MM.1S (cell line): ENCODE measurements around the gene RASIP1.

ENCODE experiments used
- DNase-seq: peaks from one replicate; pipeline ENCODE4 v3.0.0-alpha.2; 2015
- H2AFZ ChIP-seq: fragments of 300-600 bp; sonication (generic); 2 replicates; pipeline ENCODE4 v1.6.0; 2016; ENCODE audit warnings: antibody characterized with exemption, low read length
- H3F3A ChIP-seq: fragments of 300-600 bp; sonication (generic); 2 replicates; pipeline ENCODE4 v1.6.1; 2016; ENCODE audit warnings: mild to moderate bottlenecking, antibody characterized with exemption, low read length, moderate library complexity, mixed read lengths; ENCODE audit not compliant: insufficient read depth
- H3K27ac ChIP-seq: fragments of 300-600 bp; sonication (generic); 2 replicates; pipeline ENCODE4 v1.5.1; 2016; ENCODE audit warnings: mild to moderate bottlenecking, low read length
- H3K27me3 ChIP-seq: fragments of 300-600 bp; sonication (generic); replicated peaks from 2 replicates; pipeline ENCODE4 v1.6.0; 2016; ENCODE audit warnings: low read length; ENCODE audit not compliant: insufficient read depth
- H3K36me3 ChIP-seq: fragments of 300-600 bp; sonication (generic); replicated peaks from 2 replicates; pipeline ENCODE4 v1.6.1; 2016; ENCODE audit warnings: mild to moderate bottlenecking, low read length, mixed read lengths; ENCODE audit not compliant: insufficient read depth
- H3K4me1 ChIP-seq: fragments of 300-600 bp; sonication (generic); 2 replicates; pipeline ENCODE4 v1.6.1; 2016; ENCODE audit warnings: low read length, mixed read lengths
- H3K4me2 ChIP-seq: fragments of 300-600 bp; sonication (generic); 2 replicates; pipeline ENCODE4 v1.6.0; 2016; ENCODE audit warnings: low read depth, low read length
- H3K4me3 ChIP-seq: fragments of 300-600 bp; sonication (generic); 2 replicates; pipeline ENCODE4 v1.5.1; 2016; ENCODE audit warnings: low read length, mixed read lengths
- H3K79me2 ChIP-seq: fragments of 300-600 bp; sonication (generic); 2 replicates; pipeline ENCODE4 v1.6.1; 2016; ENCODE audit warnings: mixed run types, low read length, mixed read lengths
- H3K9ac ChIP-seq: fragments of 300-600 bp; sonication (generic); 2 replicates; pipeline ENCODE4 v1.6.1; 2016; ENCODE audit warnings: low read length, mixed read lengths
- H3K9me2 ChIP-seq: fragments of 300-600 bp; sonication (generic); replicated peaks from 2 replicates; pipeline ENCODE4 v1.6.1; 2016; ENCODE audit warnings: mild to moderate bottlenecking, low read length, mixed read lengths; ENCODE audit not compliant: insufficient read depth
- H3K9me3 ChIP-seq: fragments of 300-600 bp; sonication (generic); replicated peaks from 2 replicates; pipeline ENCODE4 v1.6.1; 2016; ENCODE audit warnings: mild to moderate bottlenecking, low read length, mixed read lengths; ENCODE audit not compliant: insufficient read depth
- H4K20me1 ChIP-seq: fragments of 300-600 bp; sonication (generic); 2 replicates; pipeline ENCODE4 v1.6.1; 2016; ENCODE audit warnings: mild to moderate bottlenecking, low read length, moderate library complexity, mixed read lengths; ENCODE audit not compliant: insufficient read depth
- EZH2 ChIP-seq: fragments of 300-600 bp; sonication (generic); optimal IDR thresholded peaks from 2 replicates; pipeline ENCODE3; 2017; ENCODE audit warnings: low read depth, mild to moderate bottlenecking, antibody characterized with exemption, low read length, mixed read lengths
- EZH2phosphoT487 ChIP-seq: fragments of 300-600 bp; sonication (generic); IDR thresholded peaks from 2 replicates; pipeline ENCODE4 v1.6.1; 2018; ENCODE audit warnings: antibody characterized with exemption, low read length
- TF ChIP-seq, protein P1 (sequence below): fragments of 300-600 bp; sonication (generic); IDR thresholded peaks from 2 replicates; pipeline ENCODE4 v1.5.1; 2016; ENCODE audit warnings: antibody characterized with exemption, low read length, mixed read lengths

RASIP1 gene

DNA sequence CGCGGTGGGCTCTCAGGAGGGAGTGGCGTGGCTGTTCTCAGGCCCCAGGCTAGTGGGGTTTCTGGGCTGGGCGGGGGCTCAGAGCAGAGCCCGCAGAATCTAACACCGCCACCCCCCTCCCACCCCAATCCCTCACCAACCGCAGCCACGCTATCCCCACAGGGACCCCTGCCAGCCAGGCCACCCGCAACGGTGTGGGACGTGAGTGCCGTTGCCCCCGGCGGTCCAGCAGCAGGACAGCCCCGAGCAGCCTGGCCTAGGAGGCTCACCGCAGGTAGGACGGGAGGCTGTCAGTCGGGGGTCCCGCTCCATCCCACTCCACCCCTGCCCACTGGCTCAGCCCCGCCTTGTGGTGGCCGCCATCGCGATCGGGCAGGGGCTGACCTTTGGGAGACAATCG is 67.4 kb downstream of the RASIP1 start, which contains the start of gene NTN5:
Gene NTN5 (minus strand): TSS at position 24 of the 400 bp plus-strand sequence. CDS start 2,031 bp downstream, outside the sequence.
- DNase-seq: no peak
- no peak within 1 kb of the TSS for H3K27ac ChIP-seq

DNA sequence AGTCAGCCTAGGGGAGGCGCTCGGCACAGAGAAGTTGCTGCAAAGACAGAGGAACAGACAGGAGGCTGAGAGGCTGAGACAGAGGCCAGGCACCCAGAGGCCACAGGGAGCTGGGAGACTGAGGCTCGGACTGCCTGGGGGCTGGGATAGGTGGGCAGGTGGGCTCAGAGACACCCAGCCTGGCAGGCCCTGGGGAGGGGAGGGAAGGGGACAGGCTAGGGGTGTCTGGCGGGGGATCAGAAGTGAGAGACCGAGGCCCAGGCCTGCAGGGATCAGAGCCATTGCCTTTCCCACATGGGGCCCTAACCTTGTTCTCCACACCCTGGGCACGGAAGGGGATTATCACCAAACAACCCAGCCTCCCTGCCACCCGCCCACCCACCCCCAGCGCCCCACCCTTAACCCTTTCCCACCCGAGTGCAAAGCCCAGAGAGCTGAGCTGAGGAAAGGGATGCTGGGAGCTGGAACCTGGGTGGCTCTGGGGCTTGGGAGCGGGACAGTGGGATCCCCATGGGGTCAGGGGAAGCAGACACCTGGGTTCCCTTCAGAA is 68.9 kb downstream of the RASIP1 start:
- no peak overlapping the region for H3K9ac ChIP-seq
- TF ChIP-seq EZH2phosphoT487 (no peak), EZH2 (no peak)
- TF ChIP-seq, protein P1, sequence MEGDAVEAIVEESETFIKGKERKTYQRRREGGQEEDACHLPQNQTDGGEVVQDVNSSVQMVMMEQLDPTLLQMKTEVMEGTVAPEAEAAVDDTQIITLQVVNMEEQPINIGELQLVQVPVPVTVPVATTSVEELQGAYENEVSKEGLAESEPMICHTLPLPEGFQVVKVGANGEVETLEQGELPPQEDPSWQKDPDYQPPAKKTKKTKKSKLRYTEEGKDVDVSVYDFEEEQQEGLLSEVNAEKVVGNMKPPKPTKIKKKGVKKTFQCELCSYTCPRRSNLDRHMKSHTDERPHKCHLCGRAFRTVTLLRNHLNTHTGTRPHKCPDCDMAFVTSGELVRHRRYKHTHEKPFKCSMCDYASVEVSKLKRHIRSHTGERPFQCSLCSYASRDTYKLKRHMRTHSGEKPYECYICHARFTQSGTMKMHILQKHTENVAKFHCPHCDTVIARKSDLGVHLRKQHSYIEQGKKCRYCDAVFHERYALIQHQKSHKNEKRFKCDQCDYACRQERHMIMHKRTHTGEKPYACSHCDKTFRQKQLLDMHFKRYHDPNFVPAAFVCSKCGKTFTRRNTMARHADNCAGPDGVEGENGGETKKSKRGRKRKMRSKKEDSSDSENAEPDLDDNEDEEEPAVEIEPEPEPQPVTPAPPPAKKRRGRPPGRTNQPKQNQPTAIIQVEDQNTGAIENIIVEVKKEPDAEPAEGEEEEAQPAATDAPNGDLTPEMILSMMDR: no peak
- H3F3A ChIP-seq: no peaks in the 10 kb centered on the region
- no peak overlapping the region for H3K27ac ChIP-seq
- no peak for DNase-seq
- H3K4me3 ChIP-seq: no peak overlapping the region
- no peak overlapping the region for H3K4me2 ChIP-seq
- H3K9me3 ChIP-seq: no peaks in the 10 kb centered on the region
- H2AFZ ChIP-seq: no peak overlapping the region
- H3K36me3 ChIP-seq: no peaks in the 10 kb centered on the region
- H3K79me2 ChIP-seq: no peaks in the 10 kb centered on the region
- peaks cover 57% of the 10 kb centered on the region for H3K27me3 ChIP-seq
- no peaks in the 10 kb centered on the region for H3K4me1 ChIP-seq
- no peaks in the 10 kb centered on the region for H3K9me2 ChIP-seq
- H4K20me1 ChIP-seq: no peaks in the 10 kb centered on the region

More for the DNA sequence above, 67.4 kb downstream of the RASIP1 start, which contains the start of gene NTN5:
- Histone ChIP-seq H3F3A (no peaks in the 10 kb centered on the region), H3K4me2 (no peak within 1 kb of the TSS), H3K4me3 (no peak within 1 kb of the TSS), H3K36me3 (no peaks in the 10 kb centered on the region), H3K9me3 (no peaks in the 10 kb centered on the region), H3K9ac (no peak within 1 kb of the TSS), H3K27me3 (peaks cover 64% of the 10 kb centered on the region), H3K4me1 (no peaks in the 10 kb centered on the region; the same call in 1 of the 2 replicates), H3K79me2 (no peaks in the 10 kb centered on the region), H4K20me1 (no peaks in the 10 kb centered on the region), H2AFZ (no peak within 1 kb of the TSS), H3K9me2 (no peaks in the 10 kb centered on the region)
- no peak for TF ChIP-seq EZH2phosphoT487
- TF ChIP-seq EZH2: no peak
- TF ChIP-seq, protein P1: no peak

DNA sequence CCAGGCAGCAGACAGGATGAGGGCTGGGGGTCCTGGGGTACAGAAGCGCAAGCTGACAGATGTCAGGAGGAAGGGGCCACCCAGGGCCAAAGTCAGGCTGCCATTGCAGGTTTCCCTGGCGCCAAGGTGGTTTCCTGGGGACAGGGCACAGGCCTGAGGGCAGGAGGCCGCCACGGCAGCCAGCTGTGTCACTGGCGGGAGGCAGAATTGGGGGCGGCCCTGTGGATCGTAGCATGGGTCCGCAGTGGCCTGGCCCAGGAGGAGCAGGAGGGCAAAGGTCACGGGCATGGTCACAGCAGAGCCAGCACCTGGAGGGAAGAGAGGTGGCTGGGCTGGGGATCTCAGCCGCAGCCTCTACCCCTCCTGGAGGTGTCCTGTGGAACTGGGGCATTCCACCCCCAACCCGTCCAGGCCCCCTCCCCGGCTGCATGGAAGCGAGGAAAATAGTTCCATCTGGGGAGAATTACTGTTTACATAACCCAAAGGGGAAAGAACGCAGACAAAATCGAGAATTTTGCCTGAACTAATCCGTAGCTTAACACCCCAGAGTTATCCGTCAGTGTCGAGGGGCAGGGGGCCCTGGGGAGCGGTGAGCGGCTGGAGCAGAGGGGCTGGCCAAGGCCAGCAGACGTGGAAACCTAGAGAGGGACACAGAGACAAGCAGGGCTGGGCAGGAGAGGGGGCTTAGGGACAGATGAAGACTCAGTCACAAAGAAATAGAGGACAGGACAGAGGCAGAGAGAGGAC is 69.5 kb downstream of the RASIP1 start:
- peaks cover 56% of the 10 kb centered on the region for H3K27me3 ChIP-seq
- H3K27ac ChIP-seq: no peak overlapping the region
- no peaks in the 10 kb centered on the region for H3K36me3 ChIP-seq
- no peak overlapping the region for H3K9ac ChIP-seq
- H3K4me1 ChIP-seq: no peaks in the 10 kb centered on the region
- no peaks in the 10 kb centered on the region for H3K9me2 ChIP-seq
- no peak overlapping the region for H3K4me2 ChIP-seq
- TF ChIP-seq EZH2phosphoT487: no peak
- TF ChIP-seq, protein P1: no peak
- no peak for TF ChIP-seq EZH2
- no peak for DNase-seq
- H3K79me2 ChIP-seq: no peaks in the 10 kb centered on the region
- no peaks in the 10 kb centered on the region for H3K9me3 ChIP-seq
- H3F3A ChIP-seq: no peaks in the 10 kb centered on the region
- H2AFZ ChIP-seq: no peak overlapping the region
- H3K4me3 ChIP-seq: no peak overlapping the region
- H4K20me1 ChIP-seq: no peaks in the 10 kb centered on the region
